IPS-15b (cell line): Measurements from ENCODE around the gene OSBPL9.

Source experiments
- H3K27me3 ChIP-seq: one replicate; pipeline ENCODE4 v1.6.1; 2013; ENCODE audit warnings: low read length; ENCODE audit not compliant: control insufficient read depth, insufficient read depth
- H3K36me3 ChIP-seq: one replicate; pipeline ENCODE4 v1.6.1; 2013; ENCODE audit warnings: low read length; ENCODE audit not compliant: control insufficient read depth, insufficient read depth
- H3K4me1 ChIP-seq: one replicate; pipeline ENCODE4 v1.6.1; 2013; ENCODE audit warnings: mild to moderate bottlenecking, low read length; ENCODE audit not compliant: control insufficient read depth, insufficient read depth
- H3K4me3 ChIP-seq: one replicate; pipeline ENCODE4 v1.5.1; 2013; ENCODE audit warnings: low read depth, low read length
- H3K9ac ChIP-seq: one replicate; pipeline ENCODE4 v1.6.1; 2013; ENCODE audit warnings: low read depth, mild to moderate bottlenecking, low read length
- H3K9me3 ChIP-seq: one replicate; pipeline ENCODE4 v1.6.1; 2013; ENCODE audit warnings: mild to moderate bottlenecking, low read length; ENCODE audit not compliant: control insufficient read depth, insufficient read depth

The OSBPL9 gene

DNA sequence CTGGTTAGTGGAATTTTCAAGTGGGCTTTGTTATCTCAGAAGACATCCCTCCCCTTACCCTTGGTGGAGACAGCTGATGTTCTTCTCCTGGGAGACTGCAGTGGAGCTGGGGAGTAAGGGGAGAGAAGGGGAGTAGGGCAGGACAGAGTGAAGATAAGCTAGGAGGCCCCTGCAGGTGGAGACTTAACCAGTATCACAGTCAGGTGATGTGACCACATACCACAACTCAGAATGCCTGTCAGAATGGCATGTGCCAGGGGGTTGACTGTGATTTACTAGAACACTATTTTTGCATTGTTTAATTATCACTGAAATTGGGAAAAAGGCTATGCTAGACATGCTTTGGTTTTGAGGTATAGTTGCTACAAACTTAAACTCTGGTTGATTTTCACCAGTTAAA lies 137.1 kb downstream of the OSBPL9 start:
- Histone ChIP-seq H3K9me3 (no peaks in the 10 kb centered on the region), H3K36me3 (no peaks in the 10 kb centered on the region), H3K4me1 (no peaks in the 10 kb centered on the region)

DNA sequence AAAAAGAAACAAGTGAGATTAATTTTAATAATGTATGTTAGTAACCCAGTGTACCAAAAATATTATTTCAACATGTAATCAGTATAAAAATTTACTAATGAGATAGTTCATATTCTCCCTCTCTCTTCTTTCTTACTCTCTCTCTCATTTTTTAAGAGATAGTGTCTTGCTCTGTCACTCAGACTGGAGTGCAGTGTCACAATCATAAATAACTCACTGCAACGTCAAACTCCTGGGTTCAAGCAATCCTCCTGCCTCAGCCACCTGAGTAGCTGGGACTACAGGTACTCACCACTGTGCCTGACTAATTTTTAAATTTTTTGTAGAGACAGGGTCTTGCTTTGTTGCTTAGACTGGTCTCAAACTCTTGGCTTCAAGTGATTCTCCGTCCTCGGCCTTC lies 137.8 kb downstream of the OSBPL9 start:
- H3K9me3 ChIP-seq, result no peaks in the 10 kb centered on the region
- H3K9ac ChIP-seq, result no peak overlapping the region
- H3K36me3 ChIP-seq, result no peaks in the 10 kb centered on the region
- H3K27me3 ChIP-seq, result no peaks in the 10 kb centered on the region
- no peak overlapping the region for H3K4me3 ChIP-seq
- no peaks in the 10 kb centered on the region for H3K4me1 ChIP-seq

More for the DNA sequence above, 137.1 kb downstream of the OSBPL9 start:
- H3K27me3 ChIP-seq, result no peaks in the 10 kb centered on the region
- H3K4me3 ChIP-seq, result no peak overlapping the region
- H3K9ac ChIP-seq, result no peak overlapping the region

DNA sequence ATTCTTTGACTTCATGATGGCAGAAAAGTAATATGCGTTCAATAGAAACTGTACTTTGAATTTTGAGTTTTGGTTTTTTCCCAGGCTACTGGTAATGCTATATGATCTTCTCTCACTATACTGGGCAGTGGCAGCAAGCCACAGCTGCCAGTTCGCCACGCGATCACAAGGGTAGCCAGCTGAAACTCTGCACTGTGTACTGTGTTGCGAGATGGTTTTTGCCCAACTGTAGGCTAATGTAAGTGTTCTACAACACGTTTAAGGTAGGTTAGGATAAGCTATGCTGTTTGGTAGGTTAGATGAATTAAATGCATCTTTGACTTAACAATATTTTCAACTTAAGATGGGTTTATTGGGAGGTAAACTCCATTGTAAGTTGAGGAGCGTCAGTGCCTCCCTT lies 138.5 kb downstream of the OSBPL9 start:
- Histone ChIP-seq H3K4me1 (no peaks in the 10 kb centered on the region), H3K36me3 (no peaks in the 10 kb centered on the region), H3K9ac (no peak overlapping the region), H3K9me3 (no peaks in the 10 kb centered on the region), H3K27me3 (no peaks in the 10 kb centered on the region), H3K4me3 (no peak overlapping the region)

DNA sequence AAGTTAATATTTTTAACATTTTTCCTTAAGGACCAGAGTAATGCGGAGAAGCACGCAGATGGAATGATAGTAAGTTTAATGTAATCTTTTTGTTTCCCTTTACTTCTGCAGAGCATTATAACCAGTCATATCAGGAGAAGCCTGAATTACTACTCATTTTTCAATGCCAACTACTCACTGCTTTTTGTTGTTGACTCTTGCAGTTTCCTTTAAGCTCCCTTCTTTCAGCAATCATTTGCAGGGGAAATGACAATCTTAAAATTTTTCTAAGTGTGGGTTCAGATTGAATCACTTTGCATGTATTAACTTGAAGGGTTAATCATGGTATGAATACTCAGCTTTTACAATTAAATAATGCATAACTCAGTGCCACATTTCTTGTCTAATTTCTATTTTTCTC lies 139.4 kb downstream of the OSBPL9 start:
- Histone ChIP-seq H3K4me1 (no peaks in the 10 kb centered on the region), H3K36me3 (no peaks in the 10 kb centered on the region), H3K9ac (no peak overlapping the region)

DNA sequence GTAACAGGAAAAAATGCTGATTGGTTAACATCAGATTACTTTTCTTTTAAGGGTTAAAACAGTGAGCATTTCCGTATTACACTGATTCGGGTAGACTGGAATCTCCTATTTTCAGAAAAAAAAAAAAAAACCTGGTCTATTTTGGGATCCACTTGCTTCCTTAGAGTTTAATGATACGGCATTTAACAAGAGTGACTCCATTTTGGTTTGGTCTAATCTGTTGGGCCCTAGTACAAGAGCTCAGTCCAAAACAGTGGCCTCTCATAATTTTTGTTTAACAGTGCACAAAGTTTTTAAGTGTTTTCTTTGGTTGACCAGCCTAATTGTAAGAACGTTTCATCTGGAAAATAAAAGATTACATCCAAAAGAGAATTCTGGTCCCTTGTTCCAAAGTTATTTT lies 141.4 kb downstream of the OSBPL9 start:
- H3K9ac ChIP-seq, result no peak overlapping the region
- no peak overlapping the region for H3K4me3 ChIP-seq
- no peaks in the 10 kb centered on the region for H3K27me3 ChIP-seq
- H3K36me3 ChIP-seq, result no peaks in the 10 kb centered on the region
- no peaks in the 10 kb centered on the region for H3K9me3 ChIP-seq
- H3K4me1 ChIP-seq, result no peaks in the 10 kb centered on the region

More for the DNA sequence above, 139.4 kb downstream of the OSBPL9 start:
- no peaks in the 10 kb centered on the region for H3K9me3 ChIP-seq
- H3K27me3 ChIP-seq, result no peaks in the 10 kb centered on the region
- no peak overlapping the region for H3K4me3 ChIP-seq

DNA sequence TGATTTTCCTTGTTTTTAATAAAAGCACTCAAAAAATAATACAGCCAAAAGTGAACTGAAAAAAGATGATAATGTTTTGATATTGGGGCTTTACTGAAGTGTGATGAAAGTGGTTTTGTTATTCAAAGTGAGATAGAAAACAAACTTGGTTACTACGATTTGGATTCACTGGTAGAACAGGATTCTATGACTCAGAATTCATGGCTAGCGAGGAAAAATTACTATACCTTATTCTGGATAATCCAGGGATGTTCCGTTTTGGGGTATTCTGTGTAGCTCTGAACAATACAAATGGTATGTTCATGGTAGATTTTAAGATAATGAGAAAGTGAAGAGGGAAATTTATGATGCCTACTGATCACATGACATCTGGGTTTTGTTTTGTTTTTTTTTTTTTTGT lies 144.0 kb downstream of the OSBPL9 start:
- no peak overlapping the region for H3K9ac ChIP-seq
- no peaks in the 10 kb centered on the region for H3K27me3 ChIP-seq
- H3K9me3 ChIP-seq, result no peaks in the 10 kb centered on the region
- no peak overlapping the region for H3K4me3 ChIP-seq
- no peaks in the 10 kb centered on the region for H3K36me3 ChIP-seq
- H3K4me1 ChIP-seq, result no peaks in the 10 kb centered on the region

DNA sequence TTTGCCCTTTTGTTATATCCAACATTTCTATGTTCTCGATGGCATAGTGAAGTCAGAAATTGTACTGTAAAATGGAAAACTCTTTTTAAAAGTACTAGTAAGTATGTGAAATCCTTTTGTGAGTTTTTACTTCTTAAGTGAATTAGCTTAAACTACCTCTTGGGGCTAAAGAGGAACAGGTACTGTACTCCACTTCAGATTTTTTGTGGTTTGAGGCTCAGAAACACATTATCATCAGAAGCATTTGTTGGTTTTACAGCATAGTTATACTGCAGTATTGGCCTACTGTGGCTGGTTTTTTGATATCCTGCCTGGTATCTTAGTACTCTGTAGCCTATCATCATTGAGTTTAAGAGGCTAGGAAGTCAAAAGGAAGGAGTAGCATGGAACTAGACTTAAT lies 144.5 kb downstream of the OSBPL9 start:
- H3K27me3 ChIP-seq, result no peaks in the 10 kb centered on the region
- H3K9me3 ChIP-seq, result no peaks in the 10 kb centered on the region
- no peak overlapping the region for H3K4me3 ChIP-seq
- no peaks in the 10 kb centered on the region for H3K4me1 ChIP-seq
- H3K9ac ChIP-seq, result no peak overlapping the region
- H3K36me3 ChIP-seq, result peaks cover under 1% of the 10 kb centered on the region

DNA sequence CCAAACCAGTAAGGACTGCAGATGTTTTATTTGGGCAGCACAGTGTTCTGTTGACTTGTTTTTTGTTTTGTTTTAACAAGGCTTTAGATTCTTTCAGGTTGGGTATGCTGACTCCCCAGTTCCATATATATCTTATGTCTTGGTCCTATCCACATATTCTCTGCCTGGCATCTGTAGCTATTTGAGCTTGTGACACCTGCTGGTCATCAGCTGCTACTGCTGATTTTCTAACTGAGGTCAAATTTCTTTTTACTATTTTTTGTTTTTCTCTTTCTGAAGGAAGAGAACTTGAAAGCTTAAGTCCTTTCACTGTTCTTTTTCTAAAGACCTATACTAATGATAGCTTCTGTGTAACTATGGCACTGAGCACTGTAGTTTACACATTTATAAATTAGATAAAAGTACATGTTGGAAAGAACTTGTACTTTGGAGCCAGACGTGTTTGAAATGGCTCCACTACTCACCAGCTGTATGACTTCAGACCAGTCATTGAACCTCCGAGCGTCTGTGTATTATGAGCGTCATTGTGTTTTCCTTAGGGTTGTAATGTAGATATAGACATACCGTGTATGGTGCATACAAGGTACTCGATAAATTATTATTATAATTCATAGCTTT lies 152.2 kb downstream of the OSBPL9 start:
- Histone ChIP-seq H3K9me3 (no peaks in the 10 kb centered on the region), H3K36me3 (peaks cover 18% of the 10 kb centered on the region), H3K4me1 (no peaks in the 10 kb centered on the region), H3K27me3 (no peaks in the 10 kb centered on the region), H3K9ac (no peak overlapping the region), H3K4me3 (no peak overlapping the region)

DNA sequence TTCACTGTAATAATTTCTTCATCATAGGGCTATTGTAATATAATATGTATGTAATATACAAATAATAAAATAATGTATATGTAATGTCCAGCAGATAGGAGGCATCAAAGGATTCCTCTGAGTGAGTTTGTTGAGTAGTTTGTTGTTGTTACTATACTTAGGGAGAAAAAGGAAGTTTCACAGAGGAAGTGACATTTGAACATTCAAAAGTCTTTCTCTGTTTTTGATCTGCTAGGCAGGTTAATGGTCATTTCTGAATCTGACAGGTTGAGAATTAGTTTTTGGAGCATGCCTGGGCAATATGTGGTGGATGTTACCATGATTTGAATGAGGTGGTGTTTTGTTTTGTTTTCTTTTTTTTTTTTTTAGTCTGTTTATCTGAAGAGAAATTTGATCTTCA lies 159.5 kb downstream of the OSBPL9 start:
- H3K9me3 ChIP-seq, result no peaks in the 10 kb centered on the region
- no peaks in the 10 kb centered on the region for H3K27me3 ChIP-seq
- H3K36me3 ChIP-seq, result peaks cover 12% of the 10 kb centered on the region
- no peak overlapping the region for H3K4me3 ChIP-seq
- no peak overlapping the region for H3K9ac ChIP-seq
- H3K4me1 ChIP-seq, result no peaks in the 10 kb centered on the region

DNA sequence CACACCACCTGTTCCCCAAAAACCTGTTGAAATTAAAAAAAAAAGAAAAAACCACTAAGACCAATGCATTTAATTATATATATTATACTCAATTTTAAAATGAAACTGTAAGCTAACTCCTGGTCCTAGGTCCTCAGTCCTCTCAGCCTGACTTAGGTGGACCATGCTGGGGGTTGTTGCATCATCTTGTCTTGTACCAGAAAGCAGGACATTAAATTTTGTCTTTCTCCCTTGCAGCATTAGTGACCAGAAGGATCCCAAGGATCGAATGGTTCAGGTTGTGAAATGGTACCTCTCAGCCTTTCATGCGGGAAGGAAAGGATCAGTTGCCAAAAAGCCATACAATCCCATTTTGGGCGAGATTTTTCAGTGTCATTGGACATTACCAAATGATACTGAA lies 164.0 kb downstream of the OSBPL9 start:
- Histone ChIP-seq H3K9me3 (no peaks in the 10 kb centered on the region), H3K9ac (no peak overlapping the region), H3K36me3 (peaks cover 25% of the 10 kb centered on the region), H3K4me3 (no peak overlapping the region), H3K27me3 (no peaks in the 10 kb centered on the region), H3K4me1 (no peaks in the 10 kb centered on the region)

DNA sequence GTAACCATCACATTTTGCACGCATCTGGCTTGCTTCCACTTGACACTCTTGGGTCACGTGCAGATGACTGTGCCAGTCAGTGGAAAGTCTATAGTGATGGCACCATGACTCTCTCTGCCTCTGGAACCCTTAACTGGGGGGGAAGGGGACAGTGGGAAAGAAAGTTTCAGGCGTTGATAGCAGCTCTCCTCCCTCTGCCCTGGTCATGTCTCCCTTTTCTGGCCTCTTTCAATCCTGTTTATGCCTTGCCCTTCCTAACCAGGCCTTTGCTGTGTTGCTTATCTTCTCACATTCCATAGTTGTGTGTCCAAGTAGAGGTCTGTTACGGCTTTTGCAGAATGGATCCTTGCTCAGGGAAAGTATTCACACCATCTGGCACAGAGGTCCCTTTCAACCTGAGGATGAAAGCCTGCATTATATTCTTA lies 168.1 kb downstream of the OSBPL9 start:
- Histone ChIP-seq H3K9me3 (no peaks in the 10 kb centered on the region), H3K36me3 (peaks cover 33% of the 10 kb centered on the region), H3K27me3 (no peaks in the 10 kb centered on the region), H3K9ac (no peak overlapping the region), H3K4me3 (no peak overlapping the region), H3K4me1 (no peaks in the 10 kb centered on the region)

DNA sequence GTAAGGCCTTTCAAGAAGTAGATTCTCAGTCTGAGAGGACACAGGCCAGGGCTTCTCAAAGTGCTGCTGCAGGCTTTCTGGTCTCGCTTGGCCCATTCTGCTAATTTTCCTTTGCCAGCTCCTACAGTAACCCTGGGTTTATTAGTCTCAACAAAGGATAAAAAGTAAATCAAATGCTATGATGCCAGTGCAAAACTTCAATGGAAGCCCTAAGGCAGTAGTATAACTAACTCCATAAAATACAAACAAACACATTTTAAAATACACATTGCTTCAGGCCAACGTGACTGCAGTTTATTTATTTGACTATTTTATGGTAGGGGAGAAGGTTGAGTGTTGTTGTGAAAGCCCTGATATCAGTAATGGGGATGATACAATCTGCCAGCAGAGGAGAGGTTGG lies 172.0 kb downstream of the OSBPL9 start:
- no peaks in the 10 kb centered on the region for H3K9me3 ChIP-seq
- no peaks in the 10 kb centered on the region for H3K27me3 ChIP-seq
- H3K4me1 ChIP-seq, result no peaks in the 10 kb centered on the region
- H3K9ac ChIP-seq, result no peak overlapping the region
- H3K4me3 ChIP-seq, result no peak overlapping the region
- H3K36me3 ChIP-seq, result peaks cover 42% of the 10 kb centered on the region
